Lower leg skin (tissue), 4 donors: ENCODE measurements around the gene CCDC116. TPM values are rescaled to one million over a fixed set of nuclear protein-coding genes. Genes with fewer than 3 reads are reported as not detected.
"Not testable (repeated sequence)": the region's sequence is repeated elsewhere in the genome, so short reads cannot be mapped to it uniquely, and the experiment has no call there.

ENCODE experiments used
- DNase-seq, 2 donors: peaks; one replicate each; pipeline ENCODE4 v3.0.0-alpha.2; 2019; ENCODE audit warnings: low spot score in 2 of 2
- H3K4me3 ChIP-seq: fragments of 200-600 bp; sonication (generic); 2 replicates; pipeline ENCODE4 v1.5.1; 2017; ENCODE audit warnings: mild to moderate bottlenecking, low read depth; ENCODE audit not compliant: poor library complexity, severe bottlenecking
- CTCF ChIP-seq, 3 donors: fragments of 450-650 bp; IDR thresholded peaks; one replicate each; pipeline ENCODE4 v1.5.1; 2016; ENCODE audit warnings: antibody characterized with exemption in 3 of 3, mild to moderate bottlenecking in 3 of 3, moderate library complexity in 2 of 3
- POLR2A ChIP-seq, 2 donors: fragments of 450-650 bp; IDR thresholded peaks; one replicate each; pipeline ENCODE4 v1.6.1; 2016 to 2017; ENCODE audit warnings: antibody characterized with exemption in 2 of 2, mild to moderate bottlenecking in 1 of 2, moderate library complexity in 1 of 2
- WGBS, 2 donors: methylation state at CpG; one replicate each; pipeline ENCODE4 v1.1.5; 2018; 5-methylcytosine and 5-hydroxymethylcytosine counted together
- intact Hi-C: fragments of 100-400 bp; cut with DNase I; formaldehyde crosslinking; loops from one replicate; pipeline ENCODE4 v1.15.0; 2023; ENCODE audit warnings: low total_unique reads
- total RNA-seq, 4 donors: library from RNA; depleted of rRNA; stranded (reverse); fragments of >200 nt; gene quantifications; one replicate each; pipeline ENCODE4 v1.1.0, GENCODE V29; 2016

CCDC116 gene
- total RNA-seq, 4 donors from 2014 or later, result 0.23 to 0.49 TPM; not detected in 2

GRCh38 chr22:21634081-21634480 lies 1.5 kb downstream of the CCDC116 start:
- WGBS, 2 donors, result 94 to 96% methylated on average over 14 to 16 of the region's 16 CpGs
- no peak for DNase-seq
- TF ChIP-seq POLR2A (IDR thresholded peaks at IDR 0.05) (no peak), CTCF (IDR thresholded peaks at IDR 0.05) (no peak)
- intact Hi-C loops, result no loop called here
- H3K4me3 ChIP-seq, result no peak overlapping the region

DNA sequence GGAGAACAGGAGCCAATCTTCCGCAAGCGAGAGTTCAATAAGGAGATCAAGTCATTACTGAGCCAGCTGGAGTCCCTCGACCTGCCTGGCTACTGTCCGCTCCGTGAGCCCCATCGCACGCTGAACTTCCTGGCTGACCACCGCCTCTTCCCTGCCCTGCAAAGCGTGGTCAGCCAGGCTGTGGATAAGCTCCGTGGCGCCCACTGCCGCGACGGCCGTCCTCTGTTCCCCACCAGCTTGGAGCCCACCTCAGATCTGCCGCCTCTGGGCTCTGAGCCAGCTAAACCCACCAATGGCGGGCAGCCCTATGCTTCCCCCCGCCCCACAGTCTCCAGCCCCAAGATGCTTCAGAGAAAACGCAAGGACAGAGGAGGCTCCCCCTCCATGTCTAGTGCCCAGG lies 2.3 kb downstream of the CCDC116 start:
- intact Hi-C loops, result no loop called here
- no peak for TF ChIP-seq CTCF (IDR thresholded peaks at IDR 0.05)
- H3K4me3 ChIP-seq, result no peak overlapping the region
- no peak for DNase-seq
- WGBS, 2 donors, result 87 to 92% methylated on average over 19 of the region's 19 CpGs

- intact Hi-C loops, result no loop called here
- no peak for TF ChIP-seq POLR2A (IDR thresholded peaks at IDR 0.05)
- TF ChIP-seq CTCF (IDR thresholded peaks at IDR 0.05), result no peak
- no peak for DNase-seq
- 85 to 87% methylated on average over 15 of the region's 15 CpGs for WGBS, 2 donors
- no peak overlapping the region for H3K4me3 ChIP-seq
Measured at GRCh38 chr22:21635771-21636510, 3.4 kb downstream of the CCDC116 start.

DNA sequence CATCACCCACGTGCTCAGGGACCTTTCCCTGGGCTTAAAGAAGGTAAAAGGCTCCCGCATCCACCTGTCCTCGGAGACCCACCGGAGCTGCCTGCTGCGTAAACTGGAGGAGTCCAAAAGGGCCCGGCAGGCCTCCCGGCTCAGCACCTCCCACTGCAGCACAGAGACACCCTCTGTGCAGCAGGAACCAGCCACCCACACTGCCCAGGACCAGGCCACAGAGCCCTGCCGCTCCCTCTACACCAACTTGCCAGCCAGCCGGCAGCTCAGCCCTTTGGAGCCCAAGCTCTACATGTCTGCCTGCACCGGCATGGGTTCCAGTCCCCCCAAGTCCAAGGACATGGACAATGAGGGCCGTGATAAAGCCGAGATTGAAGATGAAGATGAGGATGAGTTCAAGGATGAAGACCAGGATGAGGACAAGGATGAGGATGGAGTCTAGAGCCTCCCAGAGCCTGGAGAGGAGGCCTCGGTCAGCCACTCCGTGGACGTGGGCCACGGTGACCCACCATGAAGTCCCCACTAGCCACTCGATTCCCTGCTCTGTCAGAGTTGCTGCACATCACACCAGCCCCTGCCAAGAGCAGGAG lies 4.2 kb downstream of the CCDC116 start:
- no peak for TF ChIP-seq CTCF (IDR thresholded peaks at IDR 0.05)
- TF ChIP-seq POLR2A (IDR thresholded peaks at IDR 0.05), result no peak
- intact Hi-C loops, result no loop called here
- no peak for DNase-seq
- WGBS, 2 donors, result 91 to 93% methylated on average over 17 of the region's 17 CpGs
- H3K4me3 ChIP-seq, result no peak overlapping the region

GRCh38 chr22:21637450-21637849 lies 4.9 kb downstream of the CCDC116 start:
- WGBS, 2 donors, result 81 to 88% methylated on average over 2 of the region's 2 CpGs
- intact Hi-C loops, H3K4me3 ChIP-seq, DNase-seq: not testable (repeated sequence)

- no peak overlapping the region for H3K4me3 ChIP-seq
- no peak for DNase-seq
- intact Hi-C loops, result no loop called here
- WGBS, 2 donors, result 76 to 87% methylated on average over 4 of the region's 4 CpGs
- TF ChIP-seq CTCF (IDR thresholded peaks at IDR 0.05), result no peak
- TF ChIP-seq POLR2A (IDR thresholded peaks at IDR 0.05), result no peak
Measured at GRCh38 chr22:21639359-21639758, 6.8 kb downstream of the CCDC116 start.
